GM19455 (cell line): ENCODE results near the gene PHYKPL.
A peak's percentile ranks its signal among the peaks of the same experiment; 100 is the strongest.
"Not testable (repeated sequence)": the region's sequence is repeated elsewhere in the genome, so short reads cannot be mapped to it uniquely, and the experiment has no call there.

ENCODE experiments used
- ATAC-seq: cut with Tn5 transposase; IDR thresholded peaks from one replicate; pipeline ENCODE4 v1.9.1; 2021; ENCODE audit not compliant: unreplicated experiment

Gene PHYKPL

DNA sequence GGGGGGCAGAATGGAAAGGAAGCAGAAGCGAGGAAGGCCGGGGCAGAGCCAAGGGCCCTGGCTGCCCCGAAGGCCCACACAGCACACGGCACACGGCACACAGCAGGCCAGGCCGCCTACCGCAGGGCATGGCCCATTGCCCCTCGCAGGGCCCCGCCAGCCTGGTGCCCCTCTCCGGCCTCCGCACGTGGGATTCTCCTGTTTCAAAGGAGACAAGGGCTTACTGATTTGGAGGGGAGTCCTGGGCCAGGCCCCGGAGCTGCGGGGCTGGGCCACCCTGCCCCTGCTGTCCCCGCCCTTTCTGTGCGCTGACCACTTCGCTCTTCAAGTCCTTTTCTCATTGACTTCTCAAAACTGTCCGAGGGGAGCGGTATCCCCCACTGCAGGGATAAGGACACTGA, 7.7 kb upstream of the PHYKPL start:
- ATAC-seq, result no peak

DNA sequence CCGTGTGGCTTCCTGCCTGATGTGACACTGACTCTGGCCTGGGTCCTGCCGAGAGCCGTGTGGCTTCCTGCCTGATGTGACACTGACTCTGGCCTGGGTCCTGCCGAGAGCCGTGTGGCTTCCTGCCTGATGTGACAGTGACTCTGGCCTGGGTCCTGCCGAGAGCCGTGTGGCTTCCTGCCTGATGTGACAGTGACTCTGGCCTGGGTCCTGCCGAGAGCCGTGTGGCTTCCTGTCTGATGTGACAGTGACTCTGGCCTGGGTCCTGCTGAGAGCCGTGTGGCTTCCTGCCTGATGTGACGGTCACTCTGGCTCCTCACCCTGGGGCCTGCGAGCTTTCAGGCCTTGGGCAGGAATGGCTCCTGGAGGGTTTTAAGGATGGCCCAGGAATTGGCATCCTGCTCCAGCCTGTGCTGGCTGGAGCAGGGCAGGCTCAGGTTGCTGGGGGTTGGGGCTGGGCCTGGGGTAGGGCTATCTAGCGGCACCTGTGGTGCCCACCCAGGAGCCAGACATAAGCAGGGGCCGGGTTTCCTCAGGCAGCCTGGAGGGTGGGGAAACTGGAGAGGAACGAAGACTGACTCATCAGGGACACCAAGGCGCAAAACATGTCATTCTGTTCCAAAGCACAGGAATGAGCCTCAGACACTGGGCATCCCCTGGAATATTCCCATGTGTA, 7.2 kb upstream of the PHYKPL start:
- ATAC-seq, result not testable (repeated sequence)

DNA sequence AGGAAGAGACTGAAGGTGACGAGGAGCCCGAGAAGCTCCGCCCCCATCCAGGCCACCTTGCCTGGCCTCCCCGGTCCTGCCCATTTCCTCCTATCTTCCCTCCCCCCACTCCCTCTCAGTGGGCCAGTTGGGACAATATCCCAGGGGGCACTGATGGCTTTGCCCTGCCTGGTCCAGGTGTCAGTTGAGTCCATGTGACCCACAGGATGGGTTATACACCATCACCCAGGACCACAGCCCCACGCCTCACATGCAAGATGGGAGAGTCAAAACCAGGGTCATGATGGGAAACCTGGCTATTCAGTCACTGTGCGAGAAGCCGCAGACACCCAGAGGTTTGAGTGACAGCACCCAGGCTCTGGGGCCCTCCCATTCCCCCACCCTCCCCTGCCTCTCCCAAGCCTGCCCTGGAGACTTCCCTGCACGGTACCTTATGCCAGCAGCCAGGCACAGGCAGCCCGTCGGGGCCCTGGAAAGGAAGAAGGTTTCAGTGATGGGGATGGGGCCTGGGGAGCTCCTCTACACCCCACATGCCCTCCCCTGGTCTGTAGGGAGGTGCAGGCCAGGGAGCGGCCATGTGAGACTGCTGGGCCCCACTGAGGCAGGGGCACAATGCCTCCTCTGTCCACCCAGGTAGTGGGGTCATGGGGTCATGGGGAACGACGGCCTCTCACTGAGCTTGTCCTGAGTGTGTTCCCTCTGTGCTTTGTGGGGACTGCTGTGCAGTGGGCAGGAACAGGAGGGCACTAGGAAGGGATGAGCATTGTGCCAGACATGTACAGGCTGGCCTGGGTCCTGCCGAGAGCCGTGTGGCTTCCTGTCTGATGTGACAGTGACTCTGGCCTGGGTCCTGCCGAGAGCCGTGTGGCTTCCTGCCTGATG, 6.3 kb upstream of the PHYKPL start:
- ATAC-seq, result no peak

DNA sequence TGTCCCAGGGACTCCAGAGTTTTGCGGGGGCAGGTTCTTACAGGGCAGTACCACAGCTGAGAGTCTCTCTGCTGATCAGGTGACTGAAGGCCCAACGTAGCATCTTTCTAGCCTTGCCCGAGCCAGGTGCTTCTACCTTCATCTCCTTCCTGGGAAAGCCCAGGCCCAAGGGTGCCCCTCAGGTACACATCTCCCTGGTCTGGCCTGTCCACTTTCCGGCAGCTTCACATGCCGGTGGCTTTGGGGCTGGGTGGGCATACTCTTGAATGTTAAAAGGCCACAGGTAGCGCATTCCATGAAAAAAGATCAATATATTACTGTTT, 5.7 kb upstream of the PHYKPL start:
- no peak for ATAC-seq

DNA sequence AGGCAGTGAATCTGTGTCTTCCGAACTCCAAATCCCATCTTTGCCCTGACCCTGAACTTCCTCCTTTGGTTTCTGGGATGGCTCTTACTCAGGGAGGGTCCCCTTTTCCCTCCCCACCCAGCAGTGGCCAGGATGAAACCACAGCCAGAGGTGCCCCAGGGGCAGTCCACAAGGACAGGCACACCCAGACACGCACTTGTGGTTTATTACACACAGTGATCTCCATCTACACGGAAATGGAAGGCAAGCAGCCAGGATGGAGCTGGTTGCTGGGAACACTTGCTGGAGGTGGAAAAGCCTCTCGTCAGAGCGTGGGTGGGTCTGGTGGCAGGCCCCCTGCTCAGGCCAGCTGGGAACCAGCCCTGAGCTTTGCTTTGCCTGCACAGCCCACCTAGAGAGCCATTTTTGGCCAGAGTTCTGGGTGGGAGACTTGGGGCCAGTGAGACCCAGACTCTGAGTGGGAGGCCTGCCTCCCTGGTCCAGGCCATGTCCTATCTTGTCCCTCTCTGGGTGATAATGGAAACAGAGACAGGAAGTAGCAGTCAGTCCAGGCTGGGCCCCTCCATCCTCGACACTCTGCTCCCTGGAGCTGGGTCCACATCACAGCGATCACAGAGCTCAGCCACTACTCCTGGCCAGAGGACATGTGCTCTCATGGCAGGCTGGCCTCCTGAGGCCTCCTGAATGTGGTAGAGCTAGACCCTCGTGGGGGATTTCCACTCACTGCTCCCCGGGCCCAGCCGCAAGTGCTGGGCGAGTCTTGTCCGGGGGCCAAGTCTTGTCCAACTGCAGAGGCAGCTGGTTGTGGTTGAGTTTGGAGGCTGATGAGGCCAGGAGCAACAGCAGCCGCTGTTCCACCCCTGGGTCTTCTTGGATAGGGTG, 5.1 kb upstream of the PHYKPL start:
- ATAC-seq, result no peak

DNA sequence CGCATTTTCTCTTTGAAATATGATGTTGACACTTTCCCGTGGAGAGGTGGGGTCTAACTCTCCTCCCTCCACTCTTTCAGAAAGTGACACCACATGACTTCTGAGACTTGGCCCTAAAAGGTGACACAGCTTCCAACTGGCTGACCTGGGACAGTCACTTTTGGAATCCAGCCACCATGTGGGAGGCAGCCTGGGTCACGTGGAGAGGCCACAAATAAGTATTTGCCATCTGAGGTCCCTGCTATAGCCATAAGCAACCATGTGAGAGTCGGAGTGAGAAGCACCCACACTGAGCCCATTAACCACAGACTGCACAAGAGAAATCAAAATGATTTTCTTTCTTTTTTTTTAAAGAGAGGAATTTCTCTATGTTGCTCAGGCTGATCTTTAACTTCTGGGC, 4.1 kb upstream of the PHYKPL start:
- ATAC-seq, result no peak

DNA sequence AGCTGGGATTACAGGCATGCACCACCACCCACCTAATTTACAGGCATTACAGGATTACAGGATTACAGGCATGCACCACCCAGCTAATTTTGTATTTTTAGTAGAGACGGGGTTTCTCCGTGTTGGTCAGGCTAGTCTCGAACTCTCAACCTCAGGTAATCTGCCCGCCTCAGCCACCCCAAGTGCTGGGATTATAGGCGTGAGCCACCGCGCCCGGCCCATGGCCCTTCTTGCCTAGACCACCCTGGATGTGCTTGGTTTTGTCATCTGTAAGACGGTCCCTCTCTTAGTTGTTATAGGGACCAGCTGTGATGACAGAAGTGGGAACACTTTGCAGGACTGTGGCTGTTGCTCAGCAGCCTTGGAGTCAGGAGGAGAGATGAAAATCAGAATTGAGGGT, 3.5 kb upstream of the PHYKPL start:
- no peak for ATAC-seq

DNA sequence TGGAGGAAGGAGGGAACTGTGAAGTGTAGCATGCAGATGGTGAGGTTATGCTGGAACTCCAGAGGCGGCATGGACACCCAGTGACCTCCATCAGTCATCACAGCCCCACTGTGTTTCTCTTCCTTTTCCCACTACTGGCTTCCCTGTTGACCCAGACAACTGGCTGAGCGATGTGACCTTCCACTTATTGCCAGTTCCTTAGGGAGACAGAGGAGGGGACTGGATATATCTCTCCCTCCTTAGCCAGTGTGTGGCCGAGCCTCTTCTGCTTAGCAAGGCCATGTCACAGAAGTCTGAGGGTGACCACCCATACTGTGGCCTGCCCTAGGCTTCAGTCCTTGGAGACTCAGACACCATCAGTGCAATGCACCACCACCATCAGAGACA, 3.0 kb upstream of the PHYKPL start:
- no peak for ATAC-seq

DNA sequence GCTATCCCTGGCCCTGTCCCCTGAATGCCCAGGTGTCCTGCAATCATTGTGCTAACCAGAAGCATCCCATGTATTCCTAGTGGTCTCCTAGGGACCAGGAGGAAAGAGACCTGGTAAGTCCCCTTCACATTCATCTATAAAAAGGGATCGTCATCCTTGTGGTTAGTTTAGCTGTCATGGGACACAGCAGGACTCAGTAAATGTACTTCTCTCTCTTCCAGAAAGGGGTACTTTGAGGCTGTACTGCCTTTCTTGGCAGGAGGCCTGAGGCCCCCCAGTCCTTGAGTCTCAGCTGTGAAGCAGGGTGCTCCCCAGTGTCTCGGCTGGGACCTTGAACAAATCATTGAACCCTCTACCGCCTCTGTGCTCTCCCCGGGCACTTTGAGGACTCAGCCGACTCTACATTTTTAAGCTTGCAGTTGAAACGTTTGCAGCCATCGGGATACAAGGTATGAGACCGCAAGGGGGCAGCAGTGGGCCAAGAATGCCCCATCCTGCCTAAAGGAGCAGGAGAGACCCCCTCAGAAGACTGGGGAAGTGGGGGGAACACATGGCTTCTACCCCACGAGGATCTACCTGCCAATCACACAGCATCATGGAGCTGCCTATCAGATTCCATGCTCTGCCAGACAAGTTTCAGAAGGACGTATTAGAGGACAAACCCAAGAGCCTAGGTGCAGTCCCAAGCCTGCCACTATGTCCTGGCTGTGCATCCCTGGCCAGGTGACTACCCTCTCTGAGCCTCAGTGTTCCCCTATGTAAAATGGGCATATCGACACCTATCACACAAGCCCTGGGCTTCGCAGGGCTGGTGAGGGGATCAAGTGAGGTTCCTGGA, 2.4 kb upstream of the PHYKPL start:
- no peak for ATAC-seq

DNA sequence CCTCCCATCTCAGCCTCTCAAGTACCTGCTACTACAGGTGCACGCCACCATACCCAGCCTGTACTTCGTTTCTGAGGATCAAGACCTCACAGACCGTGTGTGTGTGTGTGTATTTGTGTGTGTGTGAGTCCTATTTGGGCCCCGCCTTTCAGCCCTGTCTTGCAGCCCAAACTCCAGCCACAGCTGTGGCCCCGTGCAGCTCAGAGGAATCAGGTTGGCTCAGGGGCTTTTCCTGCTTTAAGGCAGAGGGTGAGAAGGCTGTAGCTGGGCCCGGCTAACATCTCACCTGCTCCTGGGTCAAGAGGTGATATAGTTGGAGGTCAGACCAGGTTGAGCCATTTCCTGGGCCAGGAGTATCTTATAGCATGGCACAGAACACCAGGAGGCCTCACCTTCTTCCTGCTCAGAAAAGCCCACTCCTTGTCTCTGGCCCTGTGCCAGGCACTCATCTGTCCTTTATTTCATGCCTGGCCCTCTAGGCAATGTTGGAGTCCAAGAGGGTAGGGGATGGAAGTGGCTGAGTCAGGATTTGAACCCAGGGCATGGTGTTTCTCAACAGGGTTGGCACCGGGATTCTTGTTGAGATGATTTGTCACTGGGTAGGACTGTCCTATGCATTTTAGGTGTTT, 1.6 kb upstream of the PHYKPL start:
- no peak for ATAC-seq

DNA sequence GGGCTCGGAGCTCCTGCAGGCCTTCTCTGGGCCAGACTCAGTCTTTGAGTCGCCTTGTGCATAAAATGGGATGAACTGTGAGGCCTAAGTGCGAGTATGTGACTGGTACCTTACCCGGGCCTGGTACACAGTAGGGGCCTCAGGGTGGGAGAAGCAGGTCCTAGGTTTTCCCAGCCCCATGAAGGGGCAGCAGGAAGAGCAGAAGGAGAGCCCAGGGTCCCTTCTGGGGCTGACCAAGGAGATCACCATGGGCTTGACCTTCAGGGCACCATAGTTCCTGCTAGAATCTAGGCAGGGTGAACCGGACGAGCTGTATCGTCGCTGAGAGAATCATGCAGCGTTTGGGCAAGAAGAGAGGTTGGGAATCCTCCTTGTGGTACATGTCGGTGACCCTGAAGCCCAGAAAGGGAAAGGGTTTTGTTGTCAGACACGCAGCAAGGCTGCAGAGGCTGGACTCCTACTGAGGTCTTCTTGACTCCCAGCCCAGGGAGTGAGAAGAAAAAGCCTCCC, 373 bp upstream of the PHYKPL start:
- ATAC-seq, result no peak

DNA sequence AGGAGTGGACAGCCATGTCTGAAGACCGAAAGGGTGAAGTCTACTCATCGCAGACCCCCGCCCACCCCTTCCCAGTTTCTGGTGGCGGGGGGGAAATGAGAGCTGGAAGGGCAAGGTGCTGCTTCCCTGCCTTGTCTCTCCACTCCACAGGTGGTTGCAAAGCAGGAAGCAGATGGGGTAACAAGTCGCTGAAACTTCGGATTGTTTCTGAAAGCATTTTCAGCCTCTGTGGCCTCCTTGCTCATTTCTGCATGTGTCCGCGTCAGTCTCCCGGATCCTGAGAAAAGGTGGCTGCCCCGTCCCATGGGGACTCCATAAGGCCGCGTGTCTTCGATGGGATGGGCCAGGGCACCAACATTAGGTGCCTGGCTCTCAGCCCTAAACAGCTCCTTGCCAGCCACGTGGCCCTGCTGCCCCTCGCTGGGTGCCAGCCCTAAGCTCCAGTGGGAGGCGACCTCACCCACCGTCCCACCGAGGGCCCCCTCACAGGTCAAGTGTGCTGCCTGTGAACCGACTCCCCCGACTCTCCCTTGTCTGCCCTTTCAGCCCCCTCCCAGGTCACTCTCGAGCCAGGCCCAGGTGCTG, 971 bp downstream of the PHYKPL start:
- ATAC-seq, result peak; percentile 9

DNA sequence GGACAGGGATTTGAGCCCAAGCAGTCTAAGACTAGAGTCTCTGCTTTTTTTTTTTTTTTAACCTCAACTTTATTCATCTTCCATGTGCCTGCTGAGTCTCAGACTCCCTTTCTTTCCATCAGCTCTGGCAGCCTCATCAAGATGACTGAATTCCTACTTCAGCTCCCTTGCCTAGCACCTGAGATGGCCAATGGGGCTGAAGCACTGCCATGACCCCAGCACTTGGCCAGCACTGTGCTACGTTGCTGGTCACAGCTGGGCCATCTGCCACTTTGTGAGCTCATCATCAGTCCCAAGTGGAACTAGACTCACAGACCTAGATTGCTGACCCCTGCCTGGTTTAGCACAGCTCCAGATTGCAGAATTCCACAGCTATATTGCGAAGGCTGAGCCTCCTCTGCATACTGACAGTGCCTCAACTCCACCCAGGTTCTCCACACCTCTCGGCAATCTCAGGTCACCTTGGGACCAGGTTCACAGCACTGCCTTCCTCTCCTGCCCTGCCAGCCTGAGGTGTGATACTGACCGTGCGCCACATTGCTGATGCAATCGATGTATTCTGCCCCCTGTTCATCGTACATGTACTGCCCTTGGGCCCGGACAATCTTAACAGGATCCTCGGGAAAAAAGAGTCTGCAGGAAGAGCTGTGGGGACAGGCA, 1.6 kb downstream of the PHYKPL start:
- no peak for ATAC-seq

DNA sequence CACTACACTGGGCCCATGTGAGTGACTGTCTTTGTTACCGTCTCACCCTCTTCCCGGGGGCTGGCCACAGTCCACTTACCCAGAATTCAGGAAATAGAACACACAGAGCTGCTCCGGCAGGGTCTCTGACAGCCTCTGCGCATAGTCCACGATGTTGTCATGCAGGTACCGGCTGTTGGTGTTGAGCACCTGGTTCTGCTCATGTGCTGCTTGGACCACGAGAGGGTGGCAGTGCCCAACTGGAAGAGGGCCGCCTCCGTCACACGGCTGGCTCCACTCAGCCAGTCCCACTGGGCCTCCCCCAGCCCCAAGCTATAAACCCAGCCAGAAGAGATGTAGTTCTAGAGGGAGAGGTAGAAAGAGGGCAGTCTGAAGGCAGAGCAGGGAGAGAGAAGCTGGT, 2.7 kb downstream of the PHYKPL start:
- no peak for ATAC-seq

DNA sequence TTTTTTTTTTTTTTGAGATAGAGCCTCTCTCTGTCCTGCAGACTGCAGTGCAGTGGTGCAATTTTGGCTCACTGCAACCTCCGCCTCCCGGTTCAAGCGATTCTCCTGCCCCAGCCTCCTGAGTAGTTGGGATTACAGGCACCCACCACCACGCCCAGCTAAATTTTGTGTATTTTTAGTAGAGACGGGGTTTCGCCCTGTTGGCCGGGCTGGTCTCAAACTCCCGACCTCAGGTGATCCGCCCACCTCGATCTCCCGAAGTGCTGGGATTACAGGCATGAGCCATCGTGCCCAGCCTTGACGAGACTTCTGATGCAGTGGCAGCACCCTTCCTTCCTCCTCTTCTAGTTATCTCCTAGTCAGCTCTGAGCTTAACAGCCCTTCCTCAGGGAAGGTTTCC, 3.5 kb downstream of the PHYKPL start:
- not testable (repeated sequence) for ATAC-seq

DNA sequence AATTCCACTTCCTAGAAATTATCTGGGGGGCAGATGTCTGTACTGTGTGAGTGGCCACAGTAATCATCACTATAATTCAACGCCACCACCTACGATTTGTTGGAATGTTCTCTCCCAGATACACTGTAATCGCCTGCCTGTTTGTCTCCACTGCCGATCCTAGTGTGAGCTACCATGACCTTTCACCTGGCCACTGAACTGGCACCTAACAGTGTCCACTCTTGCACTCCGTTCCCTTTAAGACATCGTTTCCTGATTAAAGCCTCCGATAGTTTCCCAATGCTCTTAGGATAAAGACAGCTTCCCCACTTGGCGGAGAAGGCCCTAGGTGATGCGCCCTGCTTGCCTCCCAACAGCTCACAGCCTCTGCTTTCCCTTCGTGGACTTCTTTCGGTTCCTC, 4.0 kb downstream of the PHYKPL start:
- no peak for ATAC-seq

DNA sequence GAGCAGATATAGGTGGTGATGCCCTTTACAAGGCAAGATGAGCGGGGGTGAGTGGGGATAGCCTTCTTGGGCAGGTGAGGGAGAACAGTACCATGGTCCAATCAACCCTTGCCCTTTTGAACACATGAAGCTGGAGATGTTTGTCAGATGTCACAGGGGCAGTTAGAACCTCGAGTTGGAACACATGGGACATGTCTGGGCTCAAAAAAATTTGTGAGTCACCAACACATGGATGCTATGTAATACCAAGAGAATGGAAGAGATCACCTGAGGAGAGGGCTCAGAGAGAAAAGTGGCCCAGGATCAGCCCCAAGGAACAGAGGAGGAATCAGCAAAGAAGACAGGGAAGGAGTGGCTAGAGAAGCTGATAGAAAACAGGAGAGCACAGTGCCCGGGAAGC, 4.7 kb downstream of the PHYKPL start:
- ATAC-seq, result no peak

DNA sequence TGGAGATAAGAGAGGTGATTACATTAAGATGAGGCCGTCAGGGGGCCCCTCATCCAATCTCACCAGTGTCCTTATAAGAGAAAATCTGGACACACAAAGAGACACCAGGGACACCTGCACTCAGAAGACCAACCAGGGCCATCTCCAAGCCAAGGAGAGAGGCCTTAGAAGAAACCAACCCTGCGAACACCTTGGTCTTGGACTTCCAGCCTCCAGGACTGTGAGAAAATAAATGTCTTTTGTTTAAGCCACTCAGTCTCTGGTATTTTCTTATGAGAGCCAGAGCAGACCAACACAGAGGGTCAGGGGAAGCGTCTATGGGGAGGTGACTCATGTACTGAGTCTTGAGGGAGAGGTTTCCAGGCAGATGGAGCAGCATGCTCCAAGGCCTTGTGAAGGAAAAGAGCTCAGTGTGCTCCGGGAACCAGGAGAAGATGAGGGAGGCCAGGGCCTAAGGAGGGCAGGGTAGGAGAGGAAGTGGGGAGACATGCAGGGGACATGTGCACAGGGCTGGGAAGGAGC, 5.4 kb downstream of the PHYKPL start:
- no peak for ATAC-seq

DNA sequence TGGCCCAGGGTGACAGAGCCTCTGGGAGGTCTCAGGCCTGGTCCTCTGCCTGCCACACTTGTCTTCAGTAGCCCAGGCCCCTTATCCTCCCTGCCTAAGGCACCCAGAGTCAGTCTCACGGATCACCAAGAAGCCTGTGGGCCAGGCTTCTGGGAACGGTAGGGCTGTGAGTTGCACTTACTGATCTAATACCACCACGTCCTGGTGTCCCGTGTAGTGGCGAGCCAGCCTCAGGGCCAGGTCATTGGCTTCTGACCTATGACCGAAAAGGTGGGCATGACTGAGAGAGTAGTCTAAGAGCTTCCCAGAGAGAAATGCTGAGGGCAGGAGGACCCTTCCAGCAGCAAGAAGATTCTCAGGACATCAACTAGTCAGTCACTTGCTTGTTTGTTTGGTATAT, 7.4 kb downstream of the PHYKPL start:
- no peak for ATAC-seq
